ENCODE results near the gene KCNMA1. TPM values are rescaled to one million over a fixed set of nuclear protein-coding genes. Genes with fewer than 3 reads are reported as not detected.

KCNMA1 gene
- total and polyA plus RNA-seq, 8 donors: 2.8 to 21.1 (median 4.3) TPM

GRCh38 chr10:77318739-77319138 is 318.9 kb downstream of the KCNMA1 start:
- no peak for ATAC-seq
- H3K27ac ChIP-seq: no peak overlapping the region
- H3K4me3 ChIP-seq: no peak overlapping the region
- TF ChIP-seq CTCF (IDR thresholded peaks at IDR 0.05): no peak
- intact Hi-C loops (cut with DNase I): no loop called here
- no peaks in the 10 kb centered on the region for H3K4me1 ChIP-seq
- no peaks in the 10 kb centered on the region for H3K36me3 ChIP-seq
- H3K27me3 ChIP-seq: no peaks in the 10 kb centered on the region
- no peak for DNase-seq
- no peaks in the 10 kb centered on the region for H3K9me3 ChIP-seq

GRCh38 chr10:77317221-77317620 is 320.4 kb downstream of the KCNMA1 start:
- Histone ChIP-seq H3K27ac (no peak overlapping the region), H3K9me3 (no peaks in the 10 kb centered on the region), H3K27me3 (no peaks in the 10 kb centered on the region), H3K4me1 (no peaks in the 10 kb centered on the region), H3K4me3 (no peak overlapping the region), H3K36me3 (no peaks in the 10 kb centered on the region)
- intact Hi-C loops (cut with DNase I): no loop called here
- DNase-seq (no peak), ATAC-seq (no peak)
- no peak for TF ChIP-seq CTCF (IDR thresholded peaks at IDR 0.05)

- Histone ChIP-seq H3K27me3 (no peaks in the 10 kb centered on the region), H3K9me3 (no peaks in the 10 kb centered on the region), H3K4me3 (no peak overlapping the region), H3K27ac (no peak overlapping the region), H3K36me3 (no peaks in the 10 kb centered on the region), H3K4me1 (no peaks in the 10 kb centered on the region)
- ATAC-seq: no peak
- intact Hi-C loops (cut with DNase I): no loop called here
- no peak for DNase-seq
- no peak for TF ChIP-seq CTCF (IDR thresholded peaks at IDR 0.05)
These were observed 322.0 kb downstream of the KCNMA1 start for GRCh38 chr10:77315496-77316129.

GRCh38 chr10:77313066-77313750 is 324.4 kb downstream of the KCNMA1 start:
- peaks cover 0 to 5% of the 10 kb centered on the region in 2 donors for H3K27me3 ChIP-seq
- no peaks in the 10 kb centered on the region for H3K36me3 ChIP-seq
- H3K9me3 ChIP-seq: no peaks in the 10 kb centered on the region
- ATAC-seq (no peak), DNase-seq (no peak)
- H3K27ac ChIP-seq: no peak overlapping the region
- no peak overlapping the region for H3K4me3 ChIP-seq
- intact Hi-C loops (cut with DNase I): no loop called here
- no peaks in the 10 kb centered on the region for H3K4me1 ChIP-seq
- TF ChIP-seq CTCF (IDR thresholded peaks at IDR 0.05): no peak

- Histone ChIP-seq H3K9me3 (no peaks in the 10 kb centered on the region), H3K36me3 (no peaks in the 10 kb centered on the region), H3K4me3 (no peak overlapping the region), H3K27me3 (peaks cover 0 to 5% of the 10 kb centered on the region in 2 donors), H3K4me1 (no peaks in the 10 kb centered on the region), H3K27ac (no peak overlapping the region)
- intact Hi-C loops (cut with DNase I): no loop called here
- no peak for ATAC-seq
- no peak for DNase-seq
- TF ChIP-seq CTCF (IDR thresholded peaks at IDR 0.05): no peak
These were observed 326.4 kb downstream of the KCNMA1 start for GRCh38 chr10:77311186-77311585.

Measured in left lung (tissue), 10 donors.